Measurements from ENCODE around the gene COL3A1. TPM values are rescaled to one million over a fixed set of nuclear protein-coding genes. Genes with fewer than 3 reads are reported as not detected.

Gene COL3A1
- total and polyA plus RNA-seq, 2 experiments from 2014 or later, result 155 to 159 TPM

GRCh38 chr2:189015359-189015758 is 41.2 kb downstream of the COL3A1 start:
- Histone ChIP-seq H3K27me3 (no peaks in the 10 kb centered on the region), H3K9me3 (ENCODE audit: low read depth) (no peaks in the 10 kb centered on the region), H3K4me1 (ENCODE audit: low read depth) (no peaks in the 10 kb centered on the region), H3K27ac (no peak overlapping the region), H3K36me3 (no peaks in the 10 kb centered on the region), H3K4me3 (no peak overlapping the region)
- DNase-seq (ENCODE audit: low read depth in 1 of 2, low spot score in 1 of 2), result peak in 1 of 2 donors; percentile 56
- TF ChIP-seq CTCF (IDR thresholded peaks at IDR 0.05; ENCODE audit: low read depth, low read length), result no peak

- Histone ChIP-seq H3K36me3 (no peaks in the 10 kb centered on the region), H3K4me3 (no peak overlapping the region), H3K27ac (no peak overlapping the region), H3K9me3 (ENCODE audit: low read depth) (no peaks in the 10 kb centered on the region), H3K27me3 (no peaks in the 10 kb centered on the region), H3K4me1 (ENCODE audit: low read depth) (no peaks in the 10 kb centered on the region)
- peak in 1 of 2 donors; percentile 61 for DNase-seq (ENCODE audit: low read depth in 1 of 2, low spot score in 1 of 2)
- no peak for TF ChIP-seq CTCF (IDR thresholded peaks at IDR 0.05; ENCODE audit: low read depth, low read length)
Measured at GRCh38 chr2:189016311-189016861, 42.2 kb downstream of the COL3A1 start.

GRCh38 chr2:189018631-189019030 is 44.5 kb downstream of the COL3A1 start:
- no peak overlapping the region for H3K4me3 ChIP-seq
- TF ChIP-seq CTCF (IDR thresholded peaks at IDR 0.05; ENCODE audit: low read depth, low read length), result no peak
- H3K27me3 ChIP-seq, result no peaks in the 10 kb centered on the region
- no peak overlapping the region for H3K27ac ChIP-seq
- H3K4me1 ChIP-seq (ENCODE audit: low read depth), result no peaks in the 10 kb centered on the region
- no peaks in the 10 kb centered on the region for H3K9me3 ChIP-seq (ENCODE audit: low read depth)
- H3K36me3 ChIP-seq, result no peaks in the 10 kb centered on the region
- DNase-seq (ENCODE audit: low read depth in 1 of 2, low spot score in 1 of 2), result peak in 1 of 2 donors; percentile 50

GRCh38 chr2:189020179-189020578 is 46.0 kb downstream of the COL3A1 start:
- Histone ChIP-seq H3K27me3 (no peaks in the 10 kb centered on the region), H3K4me3 (no peak overlapping the region), H3K4me1 (ENCODE audit: low read depth) (no peaks in the 10 kb centered on the region), H3K27ac (no peak overlapping the region), H3K36me3 (no peaks in the 10 kb centered on the region), H3K9me3 (ENCODE audit: low read depth) (no peaks in the 10 kb centered on the region)
- no peak for TF ChIP-seq CTCF (IDR thresholded peaks at IDR 0.05; ENCODE audit: low read depth, low read length)
- DNase-seq (ENCODE audit: low read depth in 1 of 2, low spot score in 1 of 2), result peak in 1 of 2 donors; percentile 27

- no peak for TF ChIP-seq CTCF (IDR thresholded peaks at IDR 0.05; ENCODE audit: low read depth, low read length)
- DNase-seq (ENCODE audit: low read depth in 1 of 2, low spot score in 1 of 2), result peak in 1 of 2 donors; percentile 95
- Histone ChIP-seq H3K27me3 (no peaks in the 10 kb centered on the region), H3K27ac (no peak overlapping the region), H3K36me3 (no peaks in the 10 kb centered on the region), H3K9me3 (ENCODE audit: low read depth) (no peaks in the 10 kb centered on the region), H3K4me3 (no peak overlapping the region), H3K4me1 (ENCODE audit: low read depth) (no peaks in the 10 kb centered on the region)
Measured at GRCh38 chr2:189022053-189022481, 47.9 kb downstream of the COL3A1 start.
